Thyroid gland (tissue), 4 donors: Measurements from ENCODE around the gene TWSG1. TPM values are rescaled to one million over a fixed set of nuclear protein-coding genes. Genes with fewer than 3 reads are reported as not detected.
A peak's percentile ranks its signal among the peaks of the same experiment; 100 is the strongest.
"Not testable (repeated sequence)": the region's sequence is repeated elsewhere in the genome, so short reads cannot be mapped to it uniquely, and the experiment has no call there.

Experiments used
- DNase-seq, 2 donors: peaks; one replicate each; pipeline ENCODE4 v3.0.0-alpha.2; 2019
- H3K27ac ChIP-seq, 3 donors: fragments of 200-600 bp; sonication (generic); 1 replicate in 2 of 3; 2 replicates in 1 of 3; pipeline ENCODE4 v1.5.1; 2016 to 2019; ENCODE audit warnings: mild to moderate bottlenecking in 1 of 3, moderate library complexity in 1 of 3
- H3K27me3 ChIP-seq: fragments of 200-600 bp; sonication (generic); one replicate; pipeline ENCODE4 v1.5.1; 2019
- H3K36me3 ChIP-seq, 2 donors: fragments of 200-600 bp; sonication (generic); one replicate each; pipeline ENCODE4 v1.5.1; 2016 to 2019
- H3K4me1 ChIP-seq, 2 donors: fragments of 200-600 bp; sonication (generic); one replicate each; pipeline ENCODE4 v1.5.1; 2017 to 2019
- H3K4me3 ChIP-seq, 3 donors: fragments of 200-600 bp; sonication (generic); replicated peaks in 1 of 3; 1 replicate in 2 of 3; 2 replicates in 1 of 3; pipeline ENCODE4 v1.5.1; 2016; ENCODE audit warnings: mild to moderate bottlenecking in 1 of 3
- H3K9me3 ChIP-seq: fragments of 200-600 bp; sonication (generic); one replicate; pipeline ENCODE4 v1.5.1; 2017
- POLR2A ChIP-seq, 2 donors: fragments of 450-650 bp; IDR thresholded peaks; one replicate each; pipeline ENCODE4 v1.6.1; 2017; ENCODE audit warnings: antibody characterized with exemption in 2 of 2, mild to moderate bottlenecking in 2 of 2, moderate library complexity in 1 of 2
- WGBS, 2 donors: methylation state at CpG; one replicate each; pipeline ENCODE4 v1.1.5; 2017; 5-methylcytosine and 5-hydroxymethylcytosine counted together
- intact Hi-C: fragments of 100-400 bp; cut with DNase I; formaldehyde crosslinking; loops from one replicate; pipeline ENCODE4 v1.15.1; 2023
- total RNA-seq, 4 donors: library from RNA; depleted of rRNA; stranded (reverse); fragments of >200 nt; gene quantifications; one replicate each; pipeline ENCODE4 v1.2.3, GENCODE V29; 2016
- TF ChIP-seq, protein P1 (sequence below), 6 experiments: fragments of 200-600 bp in 3 of 6; fragments of 450-650 bp in 3 of 6; sonication (generic) in 3 of 6; IDR thresholded peaks; one replicate each; pipeline ENCODE4 v1.5.1; 2016 to 2019; ENCODE audit warnings: antibody characterized with exemption in 6 of 6, mild to moderate bottlenecking in 2 of 6, inconsistent platforms in 1 of 6, moderate library complexity in 1 of 6

The TWSG1 gene
- total RNA-seq, 4 donors from 2014 or later = 53.0 to 62.9 (median 59.7) TPM

DNA sequence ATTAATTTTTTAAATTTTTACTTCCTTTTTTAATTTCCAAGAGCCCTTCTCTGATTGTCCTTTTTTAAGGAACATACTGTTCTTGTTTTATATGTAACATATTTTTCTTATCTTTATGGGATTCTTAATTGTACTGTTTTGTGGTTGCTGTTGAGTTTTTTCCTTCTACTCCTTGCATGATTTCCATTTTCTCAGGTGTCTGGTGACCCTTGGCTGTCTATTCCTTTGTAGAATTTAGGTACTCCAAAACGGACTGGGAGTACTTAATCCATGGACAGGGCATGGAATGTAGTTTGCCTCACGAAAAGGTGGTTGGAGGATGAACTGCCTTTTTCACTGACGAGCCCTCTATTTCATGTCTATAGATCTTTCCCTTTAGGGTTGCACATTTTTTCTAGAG lies 26.6 kb downstream of the TWSG1 start:
- no peak for DNase-seq
- no peak overlapping the region for H3K27ac ChIP-seq
- peaks cover 0 to 3% of the 10 kb centered on the region in 2 donors for H3K4me1 ChIP-seq
- no peak for TF ChIP-seq POLR2A (IDR thresholded peaks at IDR 0.05)
- 93 to 94% methylated on average over 3 of the region's 3 CpGs for WGBS, 2 donors
- no peaks in the 10 kb centered on the region for H3K36me3 ChIP-seq
- H3K4me3 ChIP-seq = no peak overlapping the region
- intact Hi-C loops = no loop called here
- H3K9me3 ChIP-seq = no peaks in the 10 kb centered on the region
- H3K27me3 ChIP-seq = no peaks in the 10 kb centered on the region

DNA sequence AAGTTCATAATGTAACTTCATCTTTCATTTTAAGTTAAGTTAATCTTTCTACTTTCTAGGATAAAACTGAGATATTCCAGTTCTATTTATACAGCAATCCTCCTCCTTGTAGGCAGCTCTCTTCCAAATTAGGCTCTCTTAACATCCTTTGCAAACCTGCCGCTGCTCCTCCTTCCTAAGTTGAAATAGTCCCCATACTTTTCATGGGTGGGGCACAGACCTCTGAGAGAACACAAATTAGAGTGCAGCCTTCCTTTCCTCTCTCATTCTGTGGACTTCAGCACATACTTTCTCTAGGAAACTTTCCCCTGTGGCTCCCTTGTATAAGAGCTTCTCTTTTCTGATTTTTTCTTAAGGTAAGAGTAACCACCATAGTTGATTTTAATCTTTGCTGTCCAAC lies 28.3 kb downstream of the TWSG1 start:
- WGBS, 2 donors = 66 to 71% methylated on average over 1 of the region's 1 CpG
- H3K4me3 ChIP-seq = no peak overlapping the region
- DNase-seq = peak in 1 of 2 donors; percentile 10
- TF ChIP-seq, protein P1, sequence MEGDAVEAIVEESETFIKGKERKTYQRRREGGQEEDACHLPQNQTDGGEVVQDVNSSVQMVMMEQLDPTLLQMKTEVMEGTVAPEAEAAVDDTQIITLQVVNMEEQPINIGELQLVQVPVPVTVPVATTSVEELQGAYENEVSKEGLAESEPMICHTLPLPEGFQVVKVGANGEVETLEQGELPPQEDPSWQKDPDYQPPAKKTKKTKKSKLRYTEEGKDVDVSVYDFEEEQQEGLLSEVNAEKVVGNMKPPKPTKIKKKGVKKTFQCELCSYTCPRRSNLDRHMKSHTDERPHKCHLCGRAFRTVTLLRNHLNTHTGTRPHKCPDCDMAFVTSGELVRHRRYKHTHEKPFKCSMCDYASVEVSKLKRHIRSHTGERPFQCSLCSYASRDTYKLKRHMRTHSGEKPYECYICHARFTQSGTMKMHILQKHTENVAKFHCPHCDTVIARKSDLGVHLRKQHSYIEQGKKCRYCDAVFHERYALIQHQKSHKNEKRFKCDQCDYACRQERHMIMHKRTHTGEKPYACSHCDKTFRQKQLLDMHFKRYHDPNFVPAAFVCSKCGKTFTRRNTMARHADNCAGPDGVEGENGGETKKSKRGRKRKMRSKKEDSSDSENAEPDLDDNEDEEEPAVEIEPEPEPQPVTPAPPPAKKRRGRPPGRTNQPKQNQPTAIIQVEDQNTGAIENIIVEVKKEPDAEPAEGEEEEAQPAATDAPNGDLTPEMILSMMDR (IDR thresholded peaks at IDR 0.05) = no peak
- no peak for TF ChIP-seq POLR2A (IDR thresholded peaks at IDR 0.05)
- no peaks in the 10 kb centered on the region for H3K27me3 ChIP-seq
- intact Hi-C loops = no loop called here
- no peaks in the 10 kb centered on the region for H3K9me3 ChIP-seq
- H3K36me3 ChIP-seq = no peaks in the 10 kb centered on the region
- H3K4me1 ChIP-seq = peaks cover 0 to 3% of the 10 kb centered on the region in 2 donors
- no peak overlapping the region for H3K27ac ChIP-seq

DNA sequence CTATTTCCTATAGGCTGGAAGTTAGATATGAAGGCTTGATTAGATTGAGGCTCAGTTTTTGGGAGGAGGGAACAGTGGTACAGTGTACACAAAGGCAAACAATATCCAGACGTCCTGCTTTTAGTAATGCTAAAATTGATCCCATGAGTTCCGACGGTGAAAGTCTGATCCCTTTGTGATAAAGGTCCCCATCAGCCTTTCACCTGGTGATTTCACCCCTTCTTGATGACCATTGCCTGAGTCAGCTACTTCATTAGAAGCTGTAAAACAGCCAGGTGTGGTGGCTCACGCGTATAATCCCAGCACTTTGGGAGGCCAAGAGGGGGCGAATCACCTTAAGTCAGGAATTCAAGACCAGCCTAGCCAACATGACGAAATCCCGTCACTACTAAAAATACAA lies 29.7 kb downstream of the TWSG1 start:
- H3K27ac ChIP-seq = no peak overlapping the region
- no peak for TF ChIP-seq POLR2A (IDR thresholded peaks at IDR 0.05)
- TF ChIP-seq, protein P1 (IDR thresholded peaks at IDR 0.05) = no peak
- no peak for DNase-seq
- 91 to 99% methylated on average over 8 of the region's 8 CpGs for WGBS, 2 donors
- peaks cover 0 to 3% of the 10 kb centered on the region in 2 donors for H3K4me1 ChIP-seq
- no peaks in the 10 kb centered on the region for H3K36me3 ChIP-seq
- H3K27me3 ChIP-seq = no peaks in the 10 kb centered on the region
- H3K4me3 ChIP-seq = no peak overlapping the region
- H3K9me3 ChIP-seq = no peaks in the 10 kb centered on the region
- intact Hi-C loops = no loop called here

GRCh38 chr18:9365406-9365805 lies 30.8 kb downstream of the TWSG1 start:
- 94 to 96% methylated on average over 7 of the region's 7 CpGs for WGBS, 2 donors
- no peak overlapping the region for H3K27ac ChIP-seq
- no peak for TF ChIP-seq POLR2A (IDR thresholded peaks at IDR 0.05)
- TF ChIP-seq, protein P1 (IDR thresholded peaks at IDR 0.05) = no peak
- intact Hi-C loops = no loop called here
- no peak overlapping the region for H3K4me3 ChIP-seq
- peaks cover 0 to 3% of the 10 kb centered on the region in 2 donors for H3K4me1 ChIP-seq
- H3K9me3 ChIP-seq = no peaks in the 10 kb centered on the region
- no peaks in the 10 kb centered on the region for H3K36me3 ChIP-seq
- no peak for DNase-seq
- no peaks in the 10 kb centered on the region for H3K27me3 ChIP-seq

DNA sequence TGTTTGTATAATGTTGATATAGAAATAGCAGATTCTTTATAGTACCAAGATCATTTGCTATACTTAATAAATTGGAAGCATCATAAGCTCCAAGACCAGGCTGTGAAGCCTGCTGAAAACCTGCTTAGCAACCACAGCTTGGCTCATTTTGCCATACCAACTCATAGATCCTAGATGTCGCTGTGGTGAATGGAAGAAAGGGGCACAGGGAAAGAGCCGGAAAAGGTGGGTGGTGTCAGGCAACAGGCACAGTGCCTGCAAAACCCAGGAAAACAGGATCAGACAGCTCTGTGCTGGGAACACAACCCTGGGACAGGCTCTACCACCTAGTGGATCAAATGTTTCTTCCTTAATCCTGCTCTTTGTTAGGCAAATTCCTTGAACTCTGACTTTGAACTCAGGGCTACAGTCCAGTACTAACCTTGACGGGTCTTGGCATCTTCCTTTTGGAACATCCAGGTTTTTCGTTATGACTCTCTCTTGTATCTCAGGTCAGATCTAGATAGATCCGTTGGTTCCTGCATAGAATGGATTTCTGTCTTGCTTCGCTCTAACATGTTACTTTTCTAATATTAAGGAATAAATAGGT lies 31.6 kb downstream of the TWSG1 start:
- Histone ChIP-seq H3K27me3 (no peaks in the 10 kb centered on the region), H3K4me1 (peaks cover 0 to 3% of the 10 kb centered on the region in 2 donors), H3K9me3 (no peaks in the 10 kb centered on the region), H3K36me3 (no peaks in the 10 kb centered on the region), H3K4me3 (no peak overlapping the region), H3K27ac (no peak overlapping the region)
- WGBS, 2 donors = 63 to 64% methylated on average over 6 of the region's 6 CpGs
- DNase-seq = peak; percentile 44 to 65
- TF ChIP-seq POLR2A (IDR thresholded peaks at IDR 0.05) = no peak
- TF ChIP-seq, protein P1 (IDR thresholded peaks at IDR 0.05) = peak in 3 of 6 experiments; percentile 47 to 52 (median 49)
- intact Hi-C loops = no loop called here

DNA sequence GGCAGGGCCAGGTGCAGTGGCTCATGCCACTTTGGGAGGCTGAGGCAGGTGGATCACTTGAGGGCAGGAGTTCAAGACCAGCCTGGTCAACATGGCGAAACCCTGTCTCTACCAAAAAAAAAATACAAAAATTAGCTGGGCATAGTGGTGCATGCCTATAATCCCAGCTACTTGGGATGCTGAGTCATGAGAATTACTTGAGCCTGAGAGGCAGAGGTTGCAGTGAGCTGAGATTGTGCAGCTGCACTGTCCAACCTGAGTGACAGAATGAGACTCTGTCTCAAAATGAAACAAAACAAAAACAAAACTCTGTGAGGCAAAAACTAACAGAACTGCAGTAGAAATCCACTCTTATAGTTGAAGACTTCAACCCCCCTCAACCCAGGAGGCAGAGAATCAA lies 38.7 kb downstream of the TWSG1 start:
- H3K9me3 ChIP-seq, H3K27ac ChIP-seq, H3K4me3 ChIP-seq, intact Hi-C loops, H3K27me3 ChIP-seq, H3K4me1 ChIP-seq, DNase-seq, H3K36me3 ChIP-seq: not testable (repeated sequence)
- 96 to 100% methylated on average over 1 of the region's 1 CpG for WGBS, 2 donors
